ENCODE results near the gene LGALS9B. TPM values are rescaled to one million over a fixed set of nuclear protein-coding genes. Genes with fewer than 3 reads are reported as not detected.
A peak's percentile ranks its signal among the peaks of the same experiment; 100 is the strongest.
"Not testable (repeated sequence)": the region's sequence is repeated elsewhere in the genome, so short reads cannot be mapped to it uniquely, and the experiment has no call there.

Gene LGALS9B
- total and polyA plus RNA-seq, 8 donors: 1.3 to 131 (median 11.0) TPM

DNA sequence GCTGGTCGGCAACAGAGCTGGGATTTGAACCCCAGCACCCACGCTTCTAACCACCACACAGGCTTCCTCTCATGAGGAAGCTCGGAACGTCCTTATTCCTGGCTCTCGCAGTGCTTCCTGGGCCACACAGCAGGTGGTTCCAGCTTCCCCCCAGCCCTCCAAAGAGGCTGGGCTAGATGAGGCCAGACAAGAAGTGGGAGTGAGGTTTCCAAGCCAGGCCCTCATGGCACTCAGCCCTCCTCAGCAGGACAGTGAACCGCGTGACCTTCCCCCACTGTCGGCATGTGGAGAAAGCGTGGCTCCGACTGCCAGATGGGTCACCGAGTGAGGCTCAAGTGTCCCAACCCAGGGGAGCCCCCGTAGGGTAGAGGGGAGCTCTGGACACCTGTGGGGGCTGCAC lies 1.8 kb downstream of the LGALS9B start:
- H3K4me3 ChIP-seq; H3K36me3 ChIP-seq; H3K9me3 ChIP-seq; H3K4me1 ChIP-seq; intact Hi-C loops (cut with DNase I; ENCODE audit: low total_unique reads); DNase-seq; H3K27ac ChIP-seq; H3K27me3 ChIP-seq: not testable (repeated sequence)
- 42 to 67% (median 61%) methylated on average over 7 of the region's 12 CpGs; no CpG with 5 or more reads in 2 of the 5 donors for WGBS, 5 donors

DNA sequence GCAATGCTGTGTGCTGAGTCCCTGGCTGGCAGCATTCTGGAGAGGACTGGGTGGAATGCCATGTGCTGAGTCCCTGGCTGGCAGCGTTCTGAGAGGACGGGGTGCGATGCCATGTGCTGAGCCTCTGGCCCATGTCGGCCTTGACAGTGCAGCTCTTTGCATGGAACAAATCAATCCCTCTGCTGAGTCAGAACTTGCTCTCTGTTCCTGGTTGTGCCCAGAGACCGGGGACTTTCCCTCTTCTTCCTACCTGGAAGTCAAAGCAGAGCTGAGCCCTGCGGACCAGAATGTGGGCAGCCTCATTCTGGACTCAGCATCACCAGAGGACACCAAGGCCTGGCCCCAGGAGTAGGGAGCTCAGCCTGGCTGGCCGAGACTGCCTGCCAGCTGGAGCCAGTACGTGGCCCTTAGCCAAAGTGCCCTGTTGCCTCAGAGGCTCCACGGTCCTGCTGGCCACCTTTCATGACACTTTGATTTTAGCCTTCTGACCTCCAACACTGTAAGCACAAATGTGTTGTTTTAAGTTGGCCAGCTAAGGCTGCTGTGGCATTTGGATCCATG lies 2.4 kb downstream of the LGALS9B start:
- WGBS, 5 donors: 46 to 89% (median 74%) methylated on average over 3 to 5 of the region's 9 CpGs
- DNase-seq, H3K27me3 ChIP-seq: not testable (repeated sequence)

GRCh38 chr17:20462158-20462557 lies 5.2 kb downstream of the LGALS9B start:
- H3K36me3 ChIP-seq; H3K27ac ChIP-seq; H3K4me3 ChIP-seq; DNase-seq; H3K9me3 ChIP-seq; H3K27me3 ChIP-seq; intact Hi-C loops (cut with DNase I; ENCODE audit: low total_unique reads); H3K4me1 ChIP-seq: not testable (repeated sequence)
- WGBS, 5 donors: no CpG with 5 or more reads among the region's 3 CpGs

More for the DNA sequence above, 2.4 kb downstream of the LGALS9B start:
- intact Hi-C loops (cut with DNase I; ENCODE audit: low total_unique reads); H3K9me3 ChIP-seq; H3K4me3 ChIP-seq; H3K4me1 ChIP-seq; H3K36me3 ChIP-seq: not testable (repeated sequence)
- peak overlapping the region in 1 of 5 donors; percentile 20 for H3K27ac ChIP-seq

GRCh38 chr17:20457848-20458381 lies 9.4 kb downstream of the LGALS9B start:
- H3K27ac ChIP-seq; H3K9me3 ChIP-seq; intact Hi-C loops (cut with DNase I; ENCODE audit: low total_unique reads); H3K4me3 ChIP-seq; H3K4me1 ChIP-seq; DNase-seq; H3K27me3 ChIP-seq; H3K36me3 ChIP-seq: not testable (repeated sequence)
- WGBS, 5 donors: 20 to 57% (median 53%) methylated on average over 1 to 6 of the region's 10 CpGs

- H3K36me3 ChIP-seq; H3K4me1 ChIP-seq; H3K27me3 ChIP-seq; DNase-seq; intact Hi-C loops (cut with DNase I; ENCODE audit: low total_unique reads); H3K9me3 ChIP-seq; H3K4me3 ChIP-seq; H3K27ac ChIP-seq: not testable (repeated sequence)
- 80% methylated on average over 1 of the region's 10 CpGs; no CpG with 5 or more reads in 3 of the 5 donors for WGBS, 5 donors
These were observed 12.2 kb downstream of the LGALS9B start for GRCh38 chr17:20455106-20455505.

DNA sequence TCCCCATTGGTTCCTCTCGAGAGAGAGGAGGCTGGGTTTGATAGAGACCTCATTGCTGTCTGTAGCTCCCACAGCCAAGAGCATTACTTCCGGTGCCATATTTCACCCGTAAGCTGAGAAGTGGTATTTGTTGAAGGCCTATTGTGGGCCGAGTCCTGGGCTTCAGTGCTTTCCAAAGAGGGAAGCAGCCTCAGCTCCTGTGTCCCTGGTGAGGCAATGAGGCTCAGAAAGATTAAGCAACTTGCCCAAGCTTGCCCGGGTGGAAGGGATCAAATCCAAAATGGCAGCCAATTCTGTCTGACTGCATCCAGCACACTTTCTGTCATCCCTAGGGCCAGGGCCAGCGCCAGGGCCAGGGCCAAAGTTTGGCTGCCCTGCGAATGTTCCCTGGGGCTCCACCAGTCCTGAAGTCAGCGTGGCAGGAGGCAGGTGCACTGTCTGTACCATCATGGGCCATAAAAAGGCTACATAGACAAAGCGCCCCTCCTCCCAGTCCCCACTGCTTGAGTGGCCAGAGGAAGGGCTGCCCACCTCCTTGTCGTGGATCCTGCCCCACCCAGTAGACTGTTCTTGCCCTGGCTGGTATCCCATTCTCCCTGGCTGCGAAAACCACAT lies 13.4 kb downstream of the LGALS9B start:
- H3K36me3 ChIP-seq; H3K9me3 ChIP-seq; intact Hi-C loops (cut with DNase I; ENCODE audit: low total_unique reads); H3K27ac ChIP-seq; H3K4me3 ChIP-seq; DNase-seq; H3K27me3 ChIP-seq; H3K4me1 ChIP-seq: not testable (repeated sequence)
- 83 to 100% (median 92%) methylated on average over 1 to 4 of the region's 11 CpGs; no CpG with 5 or more reads in 1 of the 5 donors for WGBS, 5 donors

- peak in 1 of 3 donors; percentile 60 for TF ChIP-seq POLR2AphosphoS5 (IDR thresholded peaks at IDR 0.05)
- H3K27ac ChIP-seq; H3K4me1 ChIP-seq; intact Hi-C loops (cut with DNase I; ENCODE audit: low total_unique reads); H3K4me3 ChIP-seq; H3K27me3 ChIP-seq; H3K36me3 ChIP-seq; H3K9me3 ChIP-seq: not testable (repeated sequence)
- peak; percentile 47 to 59 for DNase-seq
- 12 to 33% (median 18%) methylated on average over 6 to 10 of the region's 12 CpGs; no CpG with 5 or more reads in 1 of the 5 donors for WGBS, 5 donors
These were observed 16.5 kb downstream of the LGALS9B start for GRCh38 chr17:20450852-20451251.

- H3K9me3 ChIP-seq; DNase-seq; H3K27me3 ChIP-seq; H3K4me1 ChIP-seq; H3K27ac ChIP-seq; intact Hi-C loops (cut with DNase I; ENCODE audit: low total_unique reads); H3K4me3 ChIP-seq; H3K36me3 ChIP-seq: not testable (repeated sequence)
- WGBS, 5 donors: 84 to 94% (median 90%) methylated on average over 14 to 25 of the region's 26 CpGs
These were observed 19.6 kb downstream of the LGALS9B start for GRCh38 chr17:20447534-20448321.

DNA sequence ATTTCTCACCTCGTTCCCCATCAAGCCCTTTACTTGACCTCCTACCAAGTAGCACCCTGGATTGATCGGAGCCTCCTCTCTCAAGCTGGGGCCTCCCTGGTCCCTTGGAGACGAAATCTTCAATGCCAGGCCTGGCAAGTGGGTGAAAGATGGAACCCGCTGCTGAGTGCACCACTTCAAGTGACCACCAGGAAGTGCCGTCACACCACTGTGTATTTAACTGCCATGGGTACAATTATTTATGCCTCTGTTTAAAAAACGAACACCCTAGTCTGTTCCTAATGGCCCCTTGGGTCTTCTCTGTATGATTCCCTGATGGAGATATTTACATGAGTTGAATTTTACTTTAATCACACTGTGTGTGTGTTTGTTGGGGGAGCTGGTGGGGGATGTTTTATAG lies 20.4 kb downstream of the LGALS9B start:
- H3K4me1 ChIP-seq; intact Hi-C loops (cut with DNase I; ENCODE audit: low total_unique reads); H3K36me3 ChIP-seq; H3K27ac ChIP-seq; H3K27me3 ChIP-seq; DNase-seq; H3K9me3 ChIP-seq; H3K4me3 ChIP-seq: not testable (repeated sequence)
- 55 to 71% (median 66%) methylated on average over 6 of the region's 6 CpGs for WGBS, 5 donors

- H3K27ac ChIP-seq; intact Hi-C loops (cut with DNase I; ENCODE audit: low total_unique reads): not testable (repeated sequence)
- 58 to 82% (median 77%) methylated on average over 2 to 4 of the region's 8 CpGs; no CpG with 5 or more reads in 1 of the 5 donors for WGBS, 5 donors
These were observed 22.6 kb downstream of the LGALS9B start for GRCh38 chr17:20444581-20445236.

GRCh38 chr17:20444173-20444572 lies 23.2 kb downstream of the LGALS9B start:
- H3K4me3 ChIP-seq; H3K4me1 ChIP-seq; H3K9me3 ChIP-seq; H3K36me3 ChIP-seq; intact Hi-C loops (cut with DNase I; ENCODE audit: low total_unique reads); H3K27me3 ChIP-seq; DNase-seq; H3K27ac ChIP-seq: not testable (repeated sequence)
- WGBS, 5 donors: 78 to 90% (median 87%) methylated on average over 8 to 15 of the region's 16 CpGs; no CpG with 5 or more reads in 1 of the 5 donors

More at GRCh38 chr17:20444581-20445236, 22.6 kb downstream of the LGALS9B start:
- not testable (repeated sequence) for H3K36me3 ChIP-seq, H3K27me3 ChIP-seq, DNase-seq, H3K4me3 ChIP-seq, H3K4me1 ChIP-seq, H3K9me3 ChIP-seq

All from stomach (tissue), 9 donors.